SH-SY5Y (cell line): ENCODE data around the gene LYPD5.

Experiments
- GATA2 ChIP-seq: IDR thresholded peaks from 2 replicates; pipeline ENCODE4 v1.6.1; 2011; ENCODE audit warnings: mild to moderate bottlenecking, low read depth, low read length
- GATA3 ChIP-seq: IDR thresholded peaks from 2 replicates; pipeline ENCODE4 v1.6.1; 2011; ENCODE audit warnings: low read depth, mild to moderate bottlenecking, low read length, moderate library complexity

- no peak for TF ChIP-seq GATA2
- no peak for TF ChIP-seq GATA3
Measured at GRCh38 chr19:43768273-43769050, 33.8 kb downstream of the LYPD5 start.
